H1 (cell line): ENCODE results near the gene OXNAD1. TPM values are rescaled to one million over a fixed set of nuclear protein-coding genes. Genes with fewer than 3 reads are reported as not detected.

ENCODE experiments used
- CTCF ChIA-PET: fragments of 300-600 bp; sonication (Branson Sonifier 250); formaldehyde crosslinking; loops from one replicate; lab custom pipeline; 2021; ENCODE audit not compliant: partially characterized antibody; lab: Charles Lee
- POLR2A ChIA-PET: fragments of 300-600 bp; sonication (Branson Sonifier 250); formaldehyde crosslinking; loops from one replicate; lab custom pipeline; 2021; ENCODE audit warnings: inconsistent platforms; ENCODE audit not compliant: partially characterized antibody; lab: Charles Lee
- DNase-seq, 2 experiments: peaks; one replicate each; pipeline versions ENCODE4 v3.0.0 to v3.0.0-alpha.2; 2010 to 2022; ENCODE audit warnings: low spot score in 2 of 2, low read depth in 1 of 2, mixed read lengths in 1 of 2
- FAIRE-seq: peaks from 2 replicates; lab custom pipeline; 2011; peaks lifted over from hg19 to GRCh38; lab: Jason Lieb, UNC
- H2AFZ ChIP-seq: 2 replicates; pipeline ENCODE4 v1.8.1; 2012; ENCODE audit warnings: low read length, inconsistent platforms
- H2AK5ac ChIP-seq: 2 replicates; pipeline ENCODE4 v1.6.1; 2013; ENCODE audit warnings: low read depth, low read length
- H2BK120ac ChIP-seq: replicated peaks from 2 replicates; pipeline ENCODE3; 2013; ENCODE audit warnings: low read depth, low read length, inconsistent platforms
- H2BK12ac ChIP-seq: 2 replicates; pipeline ENCODE4 v1.6.1; 2013; ENCODE audit warnings: low read depth, low read length
- H2BK15ac ChIP-seq: 2 replicates; pipeline ENCODE4 v1.6.1; 2013; ENCODE audit warnings: low read length
- H2BK20ac ChIP-seq: 2 replicates; pipeline ENCODE4 v1.6.1; 2013; ENCODE audit warnings: low read length
- H2BK5ac ChIP-seq: 2 replicates; pipeline ENCODE4 v1.6.1; 2013; ENCODE audit warnings: low read depth, low read length
- H3K14ac ChIP-seq: 2 replicates; pipeline ENCODE4 v1.6.1; 2013; ENCODE audit warnings: inconsistent platforms; ENCODE audit not compliant: insufficient read length
- H3K18ac ChIP-seq: 2 replicates; pipeline ENCODE4 v1.6.1; 2013; ENCODE audit warnings: low read length; ENCODE audit errors: extremely low read depth
- H3K23ac ChIP-seq: 2 replicates; pipeline ENCODE4 v1.6.1; 2013; ENCODE audit warnings: inconsistent platforms; ENCODE audit not compliant: insufficient read length
- H3K23me2 ChIP-seq: 2 replicates; pipeline ENCODE4 v1.6.1; 2013; ENCODE audit warnings: low read depth, low read length
- H3K27ac ChIP-seq: 2 replicates; pipeline ENCODE4 v1.6.1; 2011; ENCODE audit warnings: low read depth, low read length, inconsistent platforms
- H3K27me3 ChIP-seq, 4 experiments: replicated peaks in 1 of 4; 1 replicate in 1 of 4; 2 replicates in 3 of 4; pipeline versions ENCODE4 v1.6.1 to v1.8.1; 2011 to 2013; ENCODE audit warnings: low read length in 3 of 4, mild to moderate bottlenecking in 3 of 4, inconsistent platforms in 2 of 4, mixed read lengths in 2 of 4, moderate library complexity in 1 of 4; ENCODE audit not compliant: control insufficient read depth in 3 of 4, insufficient read depth in 3 of 4; ENCODE audit errors: extremely low read depth in 1 of 4
- H3K36me3 ChIP-seq, 4 experiments: 2 replicates each; pipeline versions ENCODE4 v1.6.1 to v1.8.1; 2011 to 2013; ENCODE audit warnings: mild to moderate bottlenecking in 4 of 4, low read length in 3 of 4, moderate library complexity in 2 of 4, control low read depth in 1 of 4, inconsistent platforms in 1 of 4; ENCODE audit not compliant: insufficient read depth in 4 of 4, control insufficient read depth in 2 of 4
- H3K4ac ChIP-seq: replicated peaks from 2 replicates; pipeline ENCODE3; 2013; ENCODE audit warnings: low read length, low read depth, mixed read lengths, inconsistent platforms; ENCODE audit not compliant: insufficient read length
- H3K4me1 ChIP-seq, 4 experiments: replicated peaks in 1 of 4; 1 replicate in 1 of 4; 2 replicates in 3 of 4; pipeline versions ENCODE4 v1.6.1 to v1.8.1; 2011 to 2013; ENCODE audit warnings: low read length in 3 of 4, inconsistent platforms in 2 of 4, mixed read lengths in 1 of 4; ENCODE audit not compliant: insufficient read depth in 4 of 4, control insufficient read depth in 3 of 4
- H3K4me2 ChIP-seq, 2 experiments: 2 replicates each; pipeline versions ENCODE4 v1.6.1 to v1.8.1; 2011 to 2013; ENCODE audit warnings: low read depth in 2 of 2, low read length in 2 of 2, control low read depth in 1 of 2, inconsistent platforms in 1 of 2, mild to moderate bottlenecking in 1 of 2; ENCODE audit not compliant: insufficient read depth in 1 of 2
- H3K4me3 ChIP-seq, 4 experiments: fragments of 200-600, 300-600 bp in 1 of 4; sonication (generic), shearing (Covaris generic), sonication (Bioruptor Twin) in 1 of 4; 2 replicates each; pipeline versions ENCODE4 v1.5.1 to v1.8.1; 2011 to 2016; ENCODE audit warnings: low read length in 4 of 4, low read depth in 3 of 4, control low read depth in 2 of 4, inconsistent platforms in 2 of 4, mild to moderate bottlenecking in 2 of 4, mixed read lengths in 1 of 4, moderate library complexity in 1 of 4; ENCODE audit not compliant: insufficient read depth in 2 of 4; ENCODE audit errors: extremely low read depth in 1 of 4
- H3K56ac ChIP-seq: replicated peaks from 2 replicates; pipeline ENCODE3; 2013; ENCODE audit warnings: low read depth, mild to moderate bottlenecking, mixed read lengths, low read length, inconsistent platforms; ENCODE audit not compliant: insufficient read length
- H3K79me1 ChIP-seq: 2 replicates; pipeline ENCODE4 v1.6.1; 2013; ENCODE audit warnings: low read depth, low read length, control low read depth
- H3K79me2 ChIP-seq, 2 experiments: 2 replicates each; pipeline versions ENCODE4 v1.6.1 to v1.8.1; 2012 to 2013; ENCODE audit warnings: low read length in 2 of 2, mild to moderate bottlenecking in 2 of 2, inconsistent platforms in 1 of 2; ENCODE audit not compliant: insufficient read depth in 2 of 2, control insufficient read depth in 1 of 2
- H3K9ac ChIP-seq, 4 experiments: replicated peaks in 1 of 4; 1 replicate in 1 of 4; 2 replicates in 3 of 4; pipeline versions ENCODE4 v1.6.1 to v1.8.1; 2011 to 2013; ENCODE audit warnings: low read depth in 3 of 4, low read length in 3 of 4, control low read depth in 2 of 4, mild to moderate bottlenecking in 2 of 4, moderate library complexity in 2 of 4, inconsistent platforms in 1 of 4; ENCODE audit errors: extremely low read depth in 1 of 4
- H3K9me3 ChIP-seq, 2 experiments: 2 replicates each; pipeline versions ENCODE4 v1.6.1 to v1.8.1; 2012 to 2013; ENCODE audit warnings: mild to moderate bottlenecking in 2 of 2, moderate library complexity in 2 of 2, control low read depth in 1 of 2, inconsistent platforms in 1 of 2, low read depth in 1 of 2, low read length in 1 of 2, mixed read lengths in 1 of 2; ENCODE audit not compliant: insufficient read depth in 2 of 2
- H4K20me1 ChIP-seq, 2 experiments: replicated peaks in 1 of 2; 2 replicates each; pipeline versions ENCODE3 to v1.8.1; 2011 to 2013; ENCODE audit warnings: inconsistent platforms in 2 of 2, low read length in 2 of 2, mild to moderate bottlenecking in 1 of 2; ENCODE audit not compliant: insufficient read depth in 2 of 2, control insufficient read depth in 1 of 2
- H4K5ac ChIP-seq: 2 replicates; pipeline ENCODE4 v1.6.1; 2013; ENCODE audit warnings: low read length, low read depth, mixed read lengths, inconsistent platforms; ENCODE audit not compliant: insufficient read length
- H4K8ac ChIP-seq: 2 replicates; pipeline ENCODE4 v1.8.0; 2013; ENCODE audit warnings: mild to moderate bottlenecking, moderate library complexity, low read length, inconsistent platforms; ENCODE audit not compliant: insufficient read depth; ENCODE audit errors: extremely low read depth
- H4K91ac ChIP-seq: replicated peaks from 2 replicates; pipeline ENCODE3; 2013; ENCODE audit warnings: low read length, mixed read lengths, inconsistent platforms; ENCODE audit not compliant: insufficient read length
- CBX5 ChIP-seq: fragments of 300-800, 300-1000 bp; sonication (generic); IDR thresholded peaks from 2 replicates; pipeline ENCODE4 v1.7.1; 2016; ENCODE audit warnings: antibody characterized with exemption, low read length, low read depth
- FOSL1 ChIP-seq: IDR thresholded peaks from 2 replicates; pipeline ENCODE4 v1.6.1; 2011; ENCODE audit warnings: mild to moderate bottlenecking, low read depth, low read length, moderate library complexity; ENCODE audit not compliant: insufficient read depth
- HDAC6 ChIP-seq: IDR thresholded peaks from one replicate; pipeline ENCODE4 v1.7.1; 2012; ENCODE audit warnings: low read depth, mild to moderate bottlenecking, inconsistent platforms, low read length, moderate library complexity
- JUN ChIP-seq: IDR thresholded peaks from 2 replicates; pipeline ENCODE4 v1.6.1; 2011; ENCODE audit warnings: low read depth, mild to moderate bottlenecking, improper control_type of control experiment, low read length
- NANOG ChIP-seq: IDR thresholded peaks from 2 replicates; pipeline ENCODE4 v1.6.1; 2011; ENCODE audit warnings: low read length, low read depth, mild to moderate bottlenecking, inconsistent platforms; ENCODE audit not compliant: insufficient read depth, poor library complexity, severe bottlenecking
- POLR2A ChIP-seq, 2 experiments: IDR thresholded peaks; 1 replicate in 1 of 2; 2 replicates in 1 of 2; pipeline ENCODE4 v1.6.1; 2011; ENCODE audit warnings: low read depth in 2 of 2, low read length in 2 of 2, mild to moderate bottlenecking in 2 of 2; ENCODE audit errors: control extremely low read depth in 1 of 2
- POLR2AphosphoS5 ChIP-seq: IDR thresholded peaks from 2 replicates; pipeline ENCODE4 v1.6.1; 2011; ENCODE audit warnings: low read depth, low read length
- SAP30 ChIP-seq: fragments of 300-600 bp; sonication (generic); IDR thresholded peaks from 2 replicates; pipeline ENCODE4 v1.7.1; 2012; ENCODE audit warnings: low read length, moderate library complexity, mild to moderate bottlenecking, inconsistent platforms; ENCODE audit not compliant: insufficient read depth, insufficient replicate concordance
- SIN3A ChIP-seq, 2 experiments: IDR thresholded peaks in 1 of 2; conservative IDR thresholded peaks in 1 of 2; 2 replicates each; pipeline ENCODE4 v1.6.1; 2011 to 2012; ENCODE audit warnings: low read length in 2 of 2, improper control_type of control experiment in 1 of 2, low read depth in 1 of 2, mild to moderate bottlenecking in 1 of 2
- SP2 ChIP-seq: IDR thresholded peaks from 2 replicates; pipeline ENCODE4 v1.6.1; 2012; ENCODE audit warnings: mild to moderate bottlenecking, low read length, inconsistent platforms
- SP4 ChIP-seq: IDR thresholded peaks from 2 replicates; pipeline ENCODE4 v1.6.1; 2012; ENCODE audit warnings: low read length, inconsistent platforms
- SRF ChIP-seq: IDR thresholded peaks from 2 replicates; pipeline ENCODE4 v1.6.1; 2011; ENCODE audit warnings: mild to moderate bottlenecking, low read depth, low read length, moderate library complexity
- SUZ12 ChIP-seq: fragments of 200-600 bp; sonication (generic); IDR thresholded peaks from 2 replicates; pipeline ENCODE4 v1.6.1; 2012; ENCODE audit warnings: mild to moderate bottlenecking, inconsistent platforms, low read length, moderate library complexity, mixed read lengths
- TAF7 ChIP-seq: optimal IDR thresholded peaks from 2 replicates; pipeline ENCODE3; 2011; ENCODE audit warnings: low read depth, mild to moderate bottlenecking, inconsistent platforms, low read length, moderate library complexity, borderline replicate concordance
- TBP ChIP-seq: IDR thresholded peaks from 2 replicates; pipeline ENCODE4 v1.6.1; 2011; ENCODE audit warnings: low read depth, low read length, improper control_type of control experiment
- whole genome bisulfite sequencing, 2 experiments: shearing (Covaris generic) in 1 of 2; methylation state at CpG; one replicate each; pipeline versions ENCODE4 v1.1.6 to v1.1.7; 2013 to 2015; ENCODE audit warnings: low lambda C conversion rate in 2 of 2, mixed read lengths in 2 of 2, inconsistent platforms in 1 of 2, low coverage in 1 of 2, missing lambda C conversion rate in 1 of 2; ENCODE audit not compliant: insufficient replicate concordance in 2 of 2, insufficient coverage in 1 of 2, insufficient read length in 1 of 2; ENCODE audit errors: extremely low coverage in 1 of 2, missing lambda C conversion rate in 1 of 2; 5-methylcytosine and 5-hydroxymethylcytosine counted together
- polyA plus RNA-seq, 7 experiments: library from polyadenylated mRNA; depleted of rRNA in 3 of 7; stranded (reverse) in 5 of 7; unstranded in 2 of 7; fragments of >200 nt in 5 of 7; fragments of 200-250 nt in 2 of 7; gene quantifications; 1 replicate in 5 of 7; 2 replicates in 1 of 7; 4 replicates in 1 of 7; pipeline versions ENCODE4 v1.2.1 to v1.2.3, GENCODE V29; 2011 to 2013; ENCODE audit warnings: missing spikeins in 2 of 7, mixed read lengths in 2 of 7
- total RNA-seq: library from RNA; stranded (reverse); fragmentation: NEBNext Ultra II Directional; extraction: Animal tissue kit (Norgen Biotek cat#: 25700); gene quantifications from 2 replicates; pipeline ENCODE4 v1.2.1, GENCODE V29; 2021

OXNAD1 gene
- total and polyA plus RNA-seq, 2 of the 8 experiments (the other 6 are each of a cell fraction or from before 2014, with no cell fraction given): 14.9 to 24.8 TPM

DNA sequence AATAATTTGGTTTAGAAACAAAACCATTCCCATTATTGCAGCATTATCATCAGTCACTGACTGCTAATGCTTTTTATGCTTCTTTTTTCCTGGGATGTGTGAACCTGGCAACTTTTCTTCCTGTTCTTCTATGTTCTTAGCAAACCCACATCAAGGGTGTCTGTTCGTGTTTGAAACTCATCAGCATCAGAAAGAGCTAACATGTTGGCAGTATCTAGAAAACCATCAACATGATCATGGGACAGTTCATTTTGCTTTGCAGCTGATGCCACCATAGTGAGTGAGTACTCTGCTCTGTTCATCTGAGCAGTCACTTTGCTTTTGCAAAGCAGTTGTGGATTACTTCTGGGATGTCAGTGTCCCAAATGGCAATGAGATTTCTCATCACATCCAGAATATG lies 6.1 kb upstream of the OXNAD1 start:
- no peak overlapping the region for H2AFZ ChIP-seq
- no peak overlapping the region for H2BK12ac ChIP-seq
- no peak overlapping the region for H4K5ac ChIP-seq
- H3K56ac ChIP-seq: no peak overlapping the region
- FAIRE-seq (no peak), DNase-seq (no peak)
- H3K27ac ChIP-seq: no peak overlapping the region
- WGBS, 2 experiments: 82% methylated on average over 1 of the region's 1 CpG; no CpG with 5 or more reads in 1 of the 2 experiments
- no peak overlapping the region for H2BK15ac ChIP-seq
- H3K4ac ChIP-seq: no peak overlapping the region
- no peak overlapping the region for H3K4me3 ChIP-seq
- no peak overlapping the region for H2BK120ac ChIP-seq
- H4K91ac ChIP-seq: no peak overlapping the region
- H3K23ac ChIP-seq: no peak overlapping the region
- no peak overlapping the region for H2BK5ac ChIP-seq
- no peak overlapping the region for H3K18ac ChIP-seq
- peaks cover under 1% of the 10 kb centered on the region for H3K23me2 ChIP-seq
- no peaks in the 10 kb centered on the region; a peak in 1 of 7 replicates for H3K4me1 ChIP-seq
- H3K79me2 ChIP-seq: peaks cover 0 to 28% of the 10 kb centered on the region in 2 experiments; a peak in 3 of 4 replicates
- no peak overlapping the region for H3K4me2 ChIP-seq
- no peak overlapping the region for H4K8ac ChIP-seq
- H3K9ac ChIP-seq: no peak overlapping the region
- ChIA-PET CTCF (interaction anchor here (1.1 to 2.7 kb wide), 4 partner anchors 9 to 15 kb away, joined by 3 to 10 read pairs (median 6); no protein-coding TSS in a partner anchor), POLR2A (interaction anchor here (0.6 to 1.0 kb wide), 2 partner anchors 203 to 257 kb away, joined by 3 read pairs; no protein-coding TSS in a partner anchor)
- no peak overlapping the region for H2BK20ac ChIP-seq
- peaks cover 0 to 4% of the 10 kb centered on the region in 2 experiments for H4K20me1 ChIP-seq
- no peaks in the 10 kb centered on the region for H3K27me3 ChIP-seq
- peaks cover 4% of the 10 kb centered on the region for H3K79me1 ChIP-seq
- peaks cover 0 to 13% (median 3%) of the 10 kb centered on the region in 4 experiments; a peak in 5 of 8 replicates for H3K36me3 ChIP-seq
- no peak overlapping the region for H2AK5ac ChIP-seq
- no peaks in the 10 kb centered on the region for H3K9me3 ChIP-seq
- no peak overlapping the region for H3K14ac ChIP-seq
- TF ChIP-seq CBX5: no peak
- no peak for TF ChIP-seq HDAC6
- TF ChIP-seq SP2: no peak
- no peak for TF ChIP-seq SUZ12
- TF ChIP-seq FOSL1: no peak
- TF ChIP-seq POLR2A (IDR thresholded peaks at IDR 0.05; ENCODE audit: control extremely low read depth in 1 of 2, low read depth in 2 of 2, low read length in 2 of 2): no peak
- no peak for TF ChIP-seq SIN3A (conservative IDR thresholded peaks at IDR 0.05 in 1 of 2, IDR thresholded peaks at IDR 0.05 in 1 of 2; ENCODE audit: low read depth in 1 of 2, low read length in 2 of 2)
- TF ChIP-seq SAP30: no peak
- TF ChIP-seq NANOG: no peak
- no peak for TF ChIP-seq TBP
- TF ChIP-seq JUN: no peak
- no peak for TF ChIP-seq TAF7
- TF ChIP-seq POLR2AphosphoS5: no peak
- TF ChIP-seq SRF: no peak
- TF ChIP-seq SP4: no peak
